Stimulated activated CD4-positive, alpha-beta T cell treated with anti-CD3 and anti-CD28 coated beads, Interleukin-1b, Interleukin-23, amount 100 ng/mL, for 24 hours (primary cell): ENCODE measurements around the gene TBL3.

ENCODE experiments used
- DNase-seq, 4 experiments: peaks; one replicate each; pipeline ENCODE4 v3.0.0-alpha.2; 2020; ENCODE audit warnings: low read depth in 4 of 4, low spot score in 1 of 4

Gene TBL3

GRCh38 chr16:1963806-1964505, 7.9 kb upstream of the TBL3 start:
- DNase-seq, result no peak

GRCh38 chr16:1964506-1965395, 7.1 kb upstream of the TBL3 start, which contains the start of gene RPS2:
Gene RPS2 (minus strand): TSS chr16:1964826. CDS start chr16:1964625, 201 bp downstream.
- DNase-seq, result peak; percentile 94 to 99 (median 96)

DNA sequence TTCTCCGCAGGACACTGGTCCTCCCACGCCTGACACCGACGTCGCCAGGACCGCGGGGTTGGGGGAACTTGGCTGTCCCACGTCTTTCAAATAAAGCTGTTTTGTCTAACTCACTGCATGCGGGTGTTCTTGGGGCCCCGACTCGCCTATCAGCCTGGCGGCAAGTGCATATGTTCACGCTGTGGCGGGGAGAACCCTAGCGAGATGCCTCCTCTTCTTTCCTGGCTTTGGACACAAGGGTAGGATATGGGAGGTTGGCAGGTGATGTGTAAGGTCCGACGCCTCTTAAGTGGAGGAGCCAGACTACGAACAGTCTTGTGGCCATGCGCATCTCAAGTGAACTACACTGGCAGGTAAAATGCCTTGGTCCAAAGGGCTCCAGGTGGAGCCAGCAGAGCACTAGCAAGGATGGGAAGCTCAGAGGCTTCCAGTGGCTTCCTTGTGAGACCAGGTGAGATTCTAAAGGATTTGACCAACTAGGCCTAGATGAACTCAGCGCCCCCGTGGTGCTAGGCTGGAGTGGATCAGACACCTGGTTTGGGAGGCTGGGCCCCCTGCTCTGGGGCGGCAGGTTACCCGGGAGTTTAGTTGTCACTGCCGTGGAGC, 6.4 kb upstream of the TBL3 start:
- no peak for DNase-seq

- no peak for DNase-seq
These were observed 5.4 kb upstream of the TBL3 start, which contains the start of gene RNF151 for GRCh38 chr16:1966460-1966859. Gene RNF151 (plus strand): TSS chr16:1966856. CDS start chr16:1966882, 26 bp downstream.

DNA sequence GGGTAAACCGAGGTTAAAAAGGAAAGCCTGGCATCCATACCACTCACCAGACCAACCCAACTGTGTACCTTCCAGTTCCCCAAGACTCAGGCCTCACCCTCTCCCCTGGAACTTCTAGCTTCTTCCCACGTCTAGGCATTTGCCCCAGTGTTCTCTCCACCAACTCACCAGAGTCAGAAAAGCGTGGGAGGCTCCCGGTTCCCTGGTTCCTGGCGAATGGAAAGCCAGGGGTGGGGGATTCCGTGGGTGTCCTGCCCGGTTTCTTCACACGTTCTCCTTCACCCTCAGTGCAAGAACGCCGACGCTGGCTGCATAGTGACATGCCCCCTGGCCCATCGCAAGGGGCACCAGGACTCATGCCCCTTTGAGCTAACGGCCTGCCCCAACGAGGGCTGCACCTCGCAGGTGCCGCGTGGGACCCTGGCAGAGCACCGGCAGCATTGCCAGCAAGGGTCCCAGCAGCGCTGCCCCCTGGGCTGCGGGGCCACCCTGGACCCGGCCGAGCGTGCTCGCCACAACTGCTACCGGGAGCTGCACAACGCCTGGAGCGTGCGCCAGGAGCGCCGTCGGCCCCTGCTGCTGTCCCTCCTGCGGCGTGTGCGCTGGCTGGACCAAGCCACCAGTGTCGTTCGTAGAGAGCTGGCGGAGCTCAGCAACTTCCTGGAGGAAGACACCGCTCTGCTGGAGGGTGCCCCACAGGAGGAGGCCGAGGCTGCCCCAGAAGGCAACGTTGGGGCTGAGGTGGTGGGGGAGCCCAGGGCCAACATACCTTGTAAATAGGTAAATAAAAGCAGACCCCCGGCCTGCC, 3.5 kb upstream of the TBL3 start:
- DNase-seq, result no peak

DNA sequence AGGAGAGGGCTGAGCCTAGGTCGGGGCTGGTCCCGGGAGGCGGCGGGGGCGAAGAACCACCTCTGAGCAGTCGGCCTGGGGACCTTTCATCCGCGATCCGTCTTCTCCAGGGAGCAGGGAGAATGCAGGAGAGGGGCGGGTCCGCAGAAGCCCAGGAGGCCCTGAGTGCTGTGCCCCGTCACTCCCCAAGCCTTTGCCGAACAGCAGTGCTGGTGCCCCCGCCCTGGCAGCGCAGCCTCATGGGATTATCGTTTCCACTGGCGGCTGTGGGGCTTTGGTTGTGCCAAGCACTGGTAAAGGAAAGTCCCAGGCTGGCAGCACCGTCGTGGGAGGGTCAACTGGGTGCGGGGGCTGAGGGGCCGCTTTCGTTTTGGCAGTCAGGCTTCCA, 631 bp downstream of the TBL3 start:
- no peak for DNase-seq

DNA sequence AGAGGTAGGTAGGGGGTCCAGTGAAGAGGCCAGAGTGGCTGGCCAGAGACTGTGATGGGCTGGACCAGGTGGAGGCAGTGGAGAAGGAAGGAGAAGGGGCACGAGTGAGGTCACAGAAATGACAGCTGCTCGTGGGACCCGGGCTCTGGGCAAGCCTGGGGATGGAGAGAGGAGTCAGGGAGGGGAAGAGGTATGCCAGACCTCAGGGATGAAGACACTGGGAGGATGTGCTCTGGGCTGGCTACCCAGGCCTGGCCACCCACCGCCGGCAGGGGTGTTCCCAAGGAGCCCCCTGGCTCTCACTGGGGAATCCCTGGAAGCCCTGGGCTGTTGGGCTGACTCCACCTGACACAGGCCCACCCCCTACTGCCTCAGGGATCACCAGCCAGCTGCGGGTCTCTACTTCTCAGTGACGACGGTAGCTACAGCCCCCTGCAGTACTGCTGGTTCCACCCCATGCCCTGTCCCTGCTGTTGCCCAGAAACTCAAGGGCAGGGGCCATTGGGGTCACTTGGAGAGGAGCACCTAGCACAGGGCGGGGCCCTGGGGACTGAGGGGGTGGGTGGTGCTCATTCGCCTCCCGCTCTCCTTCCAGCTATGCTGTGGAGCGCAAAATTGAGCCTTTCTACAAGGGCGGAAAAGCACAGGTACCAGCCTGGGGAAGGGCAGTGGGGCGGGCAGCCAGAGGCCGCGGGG, 1.8 kb downstream of the TBL3 start:
- no peak for DNase-seq

- DNase-seq, result no peak
These were observed 2.6 kb downstream of the TBL3 start for GRCh38 chr16:1974157-1975070.

GRCh38 chr16:1975432-1976215, 3.8 kb downstream of the TBL3 start:
- no peak for DNase-seq

- DNase-seq, result no peak
These were observed 4.3 kb downstream of the TBL3 start for GRCh38 chr16:1976216-1976520.

- no peak for DNase-seq
These were observed 5.4 kb downstream of the TBL3 start for GRCh38 chr16:1976951-1977874.

DNA sequence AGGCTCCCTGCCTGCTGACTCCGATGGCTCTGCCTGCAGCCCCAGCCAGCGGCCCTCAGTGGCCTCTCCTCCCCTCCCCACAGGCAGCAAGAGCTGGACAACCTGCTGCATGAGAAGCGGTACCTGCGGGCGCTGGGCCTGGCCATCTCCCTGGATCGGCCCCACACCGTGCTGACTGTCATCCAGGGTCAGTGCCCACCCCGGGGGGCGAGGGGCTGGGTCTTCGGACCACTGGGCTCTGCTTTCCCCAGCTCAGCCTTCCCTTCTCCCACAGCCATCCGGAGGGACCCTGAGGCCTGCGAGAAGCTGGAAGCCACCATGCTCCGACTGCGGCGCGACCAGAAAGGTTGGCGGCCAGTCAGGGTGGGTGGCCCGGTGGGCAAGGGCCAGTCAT, 6.0 kb downstream of the TBL3 start:
- DNase-seq, result no peak

GRCh38 chr16:1978476-1979120, 6.7 kb downstream of the TBL3 start:
- no peak for DNase-seq

DNA sequence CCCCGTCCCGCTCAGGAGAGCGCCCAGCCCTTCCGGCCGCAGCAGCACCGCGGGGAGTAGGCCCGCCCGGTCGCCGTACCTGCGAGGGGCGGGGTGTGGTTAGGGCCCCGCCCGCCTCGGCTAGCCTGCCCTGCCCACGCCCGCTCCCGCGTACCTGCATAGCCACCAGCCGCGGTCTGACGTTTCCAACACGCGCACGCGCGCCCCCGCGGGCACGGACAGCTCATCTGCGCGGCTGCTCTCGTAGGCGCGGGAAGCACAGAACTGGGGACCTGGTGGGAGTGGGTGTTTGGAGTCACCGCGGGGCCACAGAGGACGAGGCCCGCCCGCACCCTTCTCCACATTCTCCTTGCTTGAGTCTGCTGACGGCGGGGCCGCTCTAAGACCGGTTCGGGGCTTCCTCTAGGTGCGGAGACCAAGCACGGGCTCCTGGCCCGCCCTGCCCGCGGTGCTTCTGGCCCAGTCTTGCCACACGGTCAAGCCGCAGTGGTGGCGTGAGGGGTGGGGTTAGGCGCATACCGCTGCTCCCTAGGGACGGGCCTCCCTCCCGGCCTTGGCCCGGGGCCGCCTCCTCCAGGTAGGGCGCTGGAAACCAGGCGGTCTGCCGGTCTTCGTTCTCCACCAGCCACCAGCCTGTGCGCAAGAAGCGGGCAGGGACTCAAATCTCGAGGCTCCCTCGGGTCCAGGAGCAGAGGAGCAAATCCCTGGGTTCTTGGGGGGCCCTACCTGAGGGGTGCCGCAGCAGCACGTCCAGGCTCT, 7.6 kb downstream of the TBL3 start:
- no peak for DNase-seq

GRCh38 chr16:1980030-1980769, 8.3 kb downstream of the TBL3 start:
- DNase-seq, result no peak

GRCh38 chr16:1980770-1981087, 8.9 kb downstream of the TBL3 start:
- no peak for DNase-seq
